GM21528 (cell line): ENCODE results near the gene SRGAP3.

Experiments used
- ATAC-seq: cut with Tn5 transposase; IDR thresholded peaks from one replicate; pipeline ENCODE4 v1.9.1; 2021; ENCODE audit warnings: mild to moderate bottlenecking, moderate library complexity; ENCODE audit not compliant: unreplicated experiment, low FRiP score

Gene SRGAP3

DNA sequence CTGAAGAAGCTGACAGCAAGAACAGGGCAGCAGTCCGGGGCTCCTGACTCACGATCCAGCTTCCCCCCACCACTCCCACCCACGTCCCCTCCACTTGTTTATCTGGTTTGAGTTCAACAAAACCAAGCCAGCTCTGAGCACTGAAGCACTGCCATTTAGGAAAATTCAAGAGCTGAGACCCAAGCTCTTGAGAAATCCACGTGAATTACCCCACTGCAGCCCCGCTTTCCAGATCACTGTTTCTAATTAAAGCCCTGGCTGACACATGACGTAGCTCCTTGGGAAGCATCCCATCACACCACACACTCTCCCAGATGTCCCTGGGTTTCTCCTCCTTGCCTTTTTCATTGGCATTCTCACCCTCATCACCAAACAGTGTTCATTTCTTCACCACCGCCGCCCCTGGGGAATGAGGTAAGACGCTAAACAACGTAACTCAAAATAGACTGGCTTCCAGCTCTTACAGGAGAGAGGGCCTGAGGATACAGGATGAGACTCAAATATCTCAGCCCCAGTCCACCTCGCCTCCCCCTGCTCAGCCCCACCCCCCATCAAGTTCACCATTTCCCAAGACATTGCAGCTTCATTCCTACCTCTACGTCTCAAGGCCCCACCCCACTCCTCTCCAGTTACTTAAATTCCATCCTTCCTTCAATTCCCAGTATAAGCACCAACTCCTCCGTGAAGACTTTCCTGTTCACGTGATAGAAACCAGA lies 95.4 kb downstream of the SRGAP3 start:
- ATAC-seq = no peak

DNA sequence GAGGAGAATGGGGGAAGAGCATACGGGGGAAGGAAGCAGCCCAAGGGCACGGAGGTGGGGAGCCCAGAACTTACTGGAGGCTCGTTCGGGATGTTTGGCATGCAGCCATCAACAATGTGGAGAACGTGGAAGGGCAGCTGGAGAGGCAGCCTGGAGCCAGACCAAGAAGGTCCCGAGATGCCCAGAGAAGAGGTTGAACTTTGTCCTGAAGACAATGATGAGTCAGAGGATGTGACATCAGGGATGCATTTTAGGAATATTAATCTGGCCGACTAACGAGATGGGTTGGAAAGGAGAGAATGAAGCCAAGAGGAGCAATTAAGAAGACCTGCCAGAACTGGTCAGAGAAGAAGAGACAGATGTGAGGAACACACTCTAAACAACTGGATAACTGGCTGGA lies 98.2 kb downstream of the SRGAP3 start:
- ATAC-seq = no peak

DNA sequence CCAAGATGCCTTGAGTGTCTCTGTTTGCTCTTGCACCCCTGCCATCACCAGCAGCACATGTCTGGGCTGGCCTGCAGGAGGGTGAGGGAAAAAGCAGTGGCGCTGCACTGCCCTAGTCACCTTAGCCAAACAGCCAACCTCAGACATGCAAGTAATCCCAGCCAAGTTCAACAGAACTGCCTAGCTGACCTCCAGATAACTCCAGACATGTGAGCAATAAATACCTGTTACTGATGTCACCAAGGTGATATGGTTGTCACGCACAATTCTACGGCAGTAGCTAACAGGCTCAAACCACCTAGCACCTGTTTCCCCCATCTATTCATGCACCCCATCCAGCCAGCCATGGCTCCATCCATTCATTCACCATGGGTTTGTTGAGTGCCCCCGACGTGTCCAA lies 99.9 kb downstream of the SRGAP3 start:
- no peak for ATAC-seq

DNA sequence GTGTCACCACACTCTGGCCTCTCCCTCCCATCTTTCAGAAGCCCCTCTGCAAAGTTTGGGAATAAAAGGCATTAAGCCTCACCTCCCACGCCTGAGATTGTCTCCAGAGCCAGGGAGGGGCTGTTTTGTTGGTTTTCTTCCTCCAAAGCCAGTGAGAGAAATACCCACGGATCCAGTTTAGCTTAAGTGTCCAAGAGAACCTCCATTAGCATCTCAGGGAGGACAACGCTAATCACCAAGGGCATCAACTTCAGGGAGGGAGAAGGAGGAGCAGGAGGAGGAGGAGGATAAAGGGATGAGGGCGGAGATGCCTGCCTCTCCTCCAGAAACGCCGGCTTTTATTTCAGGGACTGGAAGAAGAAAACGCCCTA lies 101.6 kb downstream of the SRGAP3 start:
- no peak for ATAC-seq

DNA sequence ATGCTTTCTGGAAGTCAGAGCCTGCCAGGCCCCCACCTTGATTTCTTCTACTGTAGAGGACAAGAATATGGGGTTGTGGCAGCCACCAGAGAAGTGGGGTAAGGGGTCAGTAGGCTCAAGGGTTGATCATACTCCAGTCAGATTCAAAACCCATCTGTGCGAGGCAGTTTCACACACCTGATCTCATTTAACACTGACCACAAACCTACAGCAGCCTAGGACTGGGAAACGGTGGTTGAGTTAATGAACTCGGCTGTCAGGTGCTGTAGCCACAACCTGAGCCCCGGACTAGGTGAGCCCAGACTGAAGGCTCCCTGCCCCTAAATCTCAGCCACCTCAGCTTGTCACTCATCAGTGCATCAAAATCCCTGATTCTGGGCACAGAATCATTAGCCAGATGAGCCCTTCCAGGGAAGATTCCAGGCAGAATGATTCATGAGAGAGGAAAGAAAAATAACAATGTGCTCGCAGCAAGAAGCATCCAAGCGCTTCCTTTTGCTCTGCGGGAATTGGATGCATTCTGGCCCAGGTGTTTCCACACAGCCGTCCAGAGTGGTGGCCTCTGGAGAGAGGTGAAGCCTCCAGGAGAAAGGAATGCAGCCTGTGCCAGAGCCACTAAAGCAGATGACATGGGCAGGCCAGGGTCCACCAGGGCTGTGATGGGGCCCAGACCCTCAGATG lies 102.1 kb downstream of the SRGAP3 start:
- peak; percentile 50 for ATAC-seq

DNA sequence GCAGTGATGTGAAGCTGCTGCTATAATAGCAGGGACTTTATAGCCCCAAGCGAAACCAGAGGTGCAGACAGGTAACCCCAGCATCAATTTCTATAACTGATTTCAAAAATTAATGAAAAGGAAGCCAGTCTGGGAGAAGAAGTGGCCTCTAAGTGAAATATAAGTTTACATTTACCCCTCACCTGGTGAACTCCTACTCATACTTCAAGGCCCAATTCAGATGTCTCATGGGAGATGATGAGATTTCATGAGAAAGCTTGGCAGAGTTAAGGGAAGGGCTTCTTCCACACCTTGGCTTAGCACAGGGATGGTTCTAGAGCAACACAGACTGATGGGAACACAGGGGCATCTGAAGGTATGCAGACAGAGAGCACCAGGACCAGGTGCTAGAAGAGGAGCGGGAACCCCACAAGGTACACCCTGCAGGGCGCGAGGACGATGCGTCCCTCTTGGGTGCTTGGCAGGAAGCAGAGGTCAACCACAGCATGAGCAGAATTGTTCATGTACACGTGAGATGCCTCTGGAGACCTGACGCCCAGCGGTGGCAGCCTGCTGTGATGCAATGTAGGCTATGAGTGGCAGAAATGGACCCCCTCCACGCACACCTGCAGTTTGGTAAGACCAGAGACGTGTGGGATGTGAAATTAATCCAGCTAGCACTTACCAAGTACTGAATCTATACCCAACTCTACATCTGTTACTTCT lies 102.9 kb downstream of the SRGAP3 start:
- no peak for ATAC-seq

DNA sequence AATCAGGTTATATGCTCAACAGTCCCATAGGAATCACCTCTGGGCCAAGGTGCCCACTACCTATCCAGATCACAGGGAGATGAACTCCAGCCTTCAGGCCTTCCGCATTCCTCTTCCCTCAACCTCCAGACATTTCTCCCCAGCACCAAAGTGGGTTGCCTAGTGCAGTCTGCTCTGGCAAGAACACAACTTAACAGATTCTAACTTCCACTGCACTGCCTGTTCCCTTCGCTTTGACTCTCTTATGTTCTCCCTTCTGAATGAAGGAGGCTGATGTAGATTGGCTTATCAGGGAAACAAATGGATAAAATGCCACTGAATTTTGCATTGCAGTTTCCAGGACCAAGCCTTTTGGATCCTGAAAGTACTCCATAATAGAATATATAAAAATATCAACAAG lies 106.3 kb downstream of the SRGAP3 start:
- ATAC-seq = no peak

DNA sequence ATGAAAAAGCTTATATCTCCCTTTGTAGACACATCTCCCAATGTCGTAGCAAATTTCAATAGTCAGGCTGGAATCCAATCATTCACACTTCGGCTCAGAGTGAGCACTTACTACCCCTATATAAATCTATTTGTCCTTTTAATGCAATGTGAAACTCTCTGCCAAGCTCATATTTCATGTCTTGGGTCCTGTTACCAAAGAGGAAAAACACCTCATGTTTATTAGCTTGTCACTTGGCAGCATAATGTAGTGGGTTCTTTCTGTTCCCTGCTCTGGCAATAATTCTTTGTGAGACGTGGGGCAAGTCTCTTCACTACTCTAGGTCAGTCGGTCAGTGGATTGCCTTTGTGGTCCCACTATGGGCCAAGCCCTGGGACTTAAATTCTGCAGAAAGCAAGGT lies 107.1 kb downstream of the SRGAP3 start:
- ATAC-seq = no peak

DNA sequence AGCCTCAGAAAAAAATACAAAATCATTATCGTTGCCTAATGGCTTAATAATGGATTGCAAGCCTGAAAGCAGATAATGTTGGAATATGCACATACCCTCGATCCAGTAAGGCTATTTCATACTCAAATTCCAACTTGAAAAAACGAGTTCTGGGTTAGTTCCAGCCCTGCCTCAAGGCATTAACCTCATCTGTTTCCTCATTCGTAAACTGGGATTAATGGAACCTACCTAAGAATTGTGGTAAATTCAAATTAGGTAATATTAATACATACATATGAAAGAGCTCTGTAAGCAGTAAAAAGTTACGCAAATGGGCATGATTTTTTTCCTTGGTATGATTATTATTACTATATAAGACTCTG lies 107.5 kb downstream of the SRGAP3 start:
- ATAC-seq = no peak

DNA sequence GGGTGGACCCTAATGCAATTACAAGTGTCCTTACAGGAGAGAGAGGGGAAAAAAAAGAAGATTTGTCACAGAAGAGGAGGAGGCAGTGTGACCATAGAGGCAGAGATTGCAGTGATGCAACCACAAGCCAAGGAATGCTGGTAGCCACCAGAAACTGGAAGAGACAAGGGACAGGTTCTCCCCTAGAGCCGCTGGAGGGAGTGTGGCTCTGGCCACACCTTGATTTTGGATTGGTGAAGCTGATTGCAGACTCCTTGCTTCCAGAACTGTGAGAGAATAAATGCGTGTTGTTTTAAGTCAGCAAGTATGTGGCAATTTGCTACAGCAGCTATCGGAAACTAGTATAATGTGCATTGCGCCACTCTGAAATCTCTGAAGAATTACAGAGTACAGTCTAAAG lies 110.1 kb downstream of the SRGAP3 start:
- ATAC-seq = no peak

DNA sequence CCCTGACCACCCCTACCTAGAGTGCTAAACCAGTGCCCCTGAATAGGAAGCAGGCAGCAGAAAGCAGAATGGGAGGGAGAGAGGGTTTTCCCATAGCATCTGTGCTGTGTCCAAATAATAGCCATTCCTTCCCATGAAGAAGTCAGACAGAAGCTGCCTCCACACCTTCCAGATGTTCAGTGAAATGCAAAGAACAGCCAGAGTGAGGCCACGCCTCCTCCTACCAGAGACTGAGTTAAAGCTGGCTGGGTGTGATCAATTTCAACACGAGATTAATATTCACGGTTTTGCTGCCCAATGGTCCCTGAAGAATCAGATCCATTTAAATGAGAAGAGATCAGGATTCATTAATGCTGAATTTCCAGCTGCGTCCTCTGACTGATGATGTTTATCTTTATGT lies 111.8 kb downstream of the SRGAP3 start:
- ATAC-seq = no peak

DNA sequence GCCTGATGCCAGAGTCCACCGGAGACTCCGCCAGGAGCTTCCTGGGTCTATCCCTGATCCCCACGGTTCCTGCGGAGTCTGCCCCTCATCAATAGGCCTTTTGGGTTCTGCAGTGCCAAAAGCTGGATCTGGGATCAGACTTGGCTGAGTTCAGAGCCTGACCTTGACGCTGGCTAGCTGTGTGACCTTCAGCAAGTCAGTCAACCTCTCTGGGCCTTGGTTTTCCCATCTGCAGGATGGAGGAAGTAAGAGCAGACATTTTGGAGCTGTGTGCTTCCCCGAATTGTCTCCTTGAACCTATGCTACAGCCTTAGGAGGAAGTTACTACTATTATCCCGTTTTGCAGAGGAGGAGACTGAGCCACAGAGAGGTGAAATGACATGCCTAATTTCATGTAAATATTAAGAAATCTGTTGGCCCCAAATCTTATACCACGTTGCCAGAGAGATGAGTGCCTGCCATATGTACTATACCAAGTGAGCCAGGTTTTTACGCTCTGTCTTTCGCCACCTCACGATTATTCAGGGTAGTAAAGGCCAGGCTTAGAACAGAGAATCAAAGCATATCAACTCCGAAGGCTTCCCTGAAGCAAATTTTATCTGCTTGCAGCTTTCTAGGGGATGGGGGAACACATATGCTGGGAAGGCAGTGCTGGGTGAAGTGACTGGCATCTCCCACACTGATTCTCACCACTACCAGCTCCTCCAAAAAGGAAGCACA lies 112.5 kb downstream of the SRGAP3 start:
- no peak for ATAC-seq

DNA sequence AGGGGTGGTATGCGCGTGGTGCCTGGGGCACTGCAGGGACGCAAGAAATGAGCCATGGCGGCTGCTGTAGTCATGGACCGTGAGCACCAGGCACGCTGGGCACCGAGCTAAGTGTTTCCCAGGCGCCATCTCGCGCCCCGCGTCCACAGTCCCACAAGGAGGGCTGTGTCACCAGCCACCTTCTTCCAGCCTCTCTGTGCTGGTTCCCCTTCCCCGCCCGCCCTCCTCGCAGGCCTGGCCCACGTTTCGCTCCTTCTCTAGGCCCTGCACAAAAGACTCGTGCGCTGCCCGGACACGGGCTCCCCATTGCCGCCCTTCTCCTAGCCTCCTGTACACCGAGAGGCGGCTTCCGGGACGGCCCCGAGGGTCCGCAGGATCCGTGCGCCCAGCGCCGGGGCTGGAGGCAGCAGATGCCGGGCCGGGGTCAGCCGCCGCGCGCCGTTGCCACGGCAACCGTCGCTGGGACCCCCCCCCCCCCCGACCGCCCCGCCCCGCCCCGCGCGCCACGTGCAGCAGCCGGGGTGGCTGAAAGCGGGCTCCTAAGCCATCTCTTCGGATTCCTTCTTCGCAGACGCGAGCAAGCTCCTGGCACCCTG lies 113.4 kb downstream of the SRGAP3 start:
- ATAC-seq = no peak

DNA sequence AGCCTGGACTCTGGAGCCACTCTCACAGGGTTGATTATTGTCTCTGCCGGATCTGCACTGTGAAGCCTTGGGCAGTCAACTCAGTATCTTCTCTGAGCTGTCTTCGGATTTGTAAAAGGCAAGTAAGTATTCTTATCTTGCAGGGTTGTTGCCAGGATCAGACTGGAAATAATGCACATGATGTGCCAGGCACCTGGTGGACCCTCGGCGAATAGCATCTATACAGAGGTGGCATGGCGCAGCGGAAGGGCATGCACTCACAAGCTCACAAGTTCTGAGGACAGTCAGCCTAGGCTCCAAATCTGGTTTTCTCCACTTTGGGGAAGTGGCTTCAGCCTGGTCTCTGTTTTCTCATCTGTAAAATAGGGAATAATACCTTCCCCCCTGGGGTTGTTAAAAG lies 113.9 kb downstream of the SRGAP3 start:
- no peak for ATAC-seq

DNA sequence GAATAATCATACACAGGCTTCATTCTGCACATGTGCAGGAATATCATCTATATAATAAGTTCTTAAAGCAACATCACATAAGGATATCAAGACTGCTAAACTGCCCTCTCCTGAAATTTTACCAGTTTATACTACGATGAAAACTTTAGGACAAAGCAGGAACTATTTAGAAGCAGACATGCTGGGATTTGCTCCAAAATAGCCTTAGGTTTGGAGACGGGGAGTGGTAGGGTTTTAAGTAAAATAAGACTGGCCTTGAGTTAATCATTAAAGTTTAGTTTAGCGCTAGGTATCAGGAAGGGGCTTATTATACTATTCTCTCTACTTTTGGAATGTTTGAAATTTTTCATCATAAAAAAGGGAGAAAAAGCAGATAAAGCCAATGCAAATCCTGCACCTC lies 115.8 kb downstream of the SRGAP3 start:
- ATAC-seq = no peak

DNA sequence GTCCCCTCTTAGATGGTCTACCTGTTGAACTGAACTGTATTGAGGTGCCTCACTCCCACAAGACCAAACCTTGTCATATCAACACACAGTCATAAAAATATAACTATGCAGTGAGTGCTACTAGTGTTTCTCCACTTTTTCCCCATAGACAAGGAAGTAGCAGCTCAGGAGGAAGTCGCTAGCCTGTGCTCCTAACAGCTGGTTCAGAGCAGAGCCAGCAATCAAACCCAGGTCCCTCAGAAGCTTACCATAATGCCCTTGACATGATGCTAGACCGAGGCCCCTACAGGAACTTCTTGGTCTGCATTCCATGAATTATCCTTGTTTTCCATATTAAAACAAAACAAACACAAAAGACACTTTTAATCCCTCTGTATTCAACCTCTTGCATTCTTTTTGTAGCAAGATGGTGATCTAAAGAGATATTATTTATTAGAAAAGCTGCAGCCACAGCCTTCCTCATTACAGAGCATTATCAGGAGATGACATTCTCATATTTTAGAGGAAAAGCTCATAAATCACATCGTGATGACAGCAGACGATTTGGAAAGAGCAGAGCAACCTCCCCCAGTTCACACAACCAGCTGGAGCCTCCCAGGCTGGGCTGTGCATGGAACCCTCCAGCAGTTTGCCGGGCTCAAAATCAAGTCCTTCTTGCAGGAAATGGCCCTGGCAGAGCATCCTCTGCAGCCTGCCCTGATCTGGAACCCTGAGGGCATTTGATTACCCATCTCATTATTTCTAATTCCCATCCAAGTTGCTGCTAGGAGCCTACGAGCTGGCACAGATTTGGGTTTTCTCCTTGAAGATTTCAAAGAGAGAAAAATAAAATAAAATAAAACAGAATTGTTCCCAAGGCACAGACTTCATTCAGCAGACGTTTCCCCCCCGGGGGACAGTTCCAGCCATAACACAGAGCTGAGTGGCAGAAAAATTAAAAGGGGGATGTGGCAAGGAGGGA lies 118.8 kb downstream of the SRGAP3 start:
- no peak for ATAC-seq

DNA sequence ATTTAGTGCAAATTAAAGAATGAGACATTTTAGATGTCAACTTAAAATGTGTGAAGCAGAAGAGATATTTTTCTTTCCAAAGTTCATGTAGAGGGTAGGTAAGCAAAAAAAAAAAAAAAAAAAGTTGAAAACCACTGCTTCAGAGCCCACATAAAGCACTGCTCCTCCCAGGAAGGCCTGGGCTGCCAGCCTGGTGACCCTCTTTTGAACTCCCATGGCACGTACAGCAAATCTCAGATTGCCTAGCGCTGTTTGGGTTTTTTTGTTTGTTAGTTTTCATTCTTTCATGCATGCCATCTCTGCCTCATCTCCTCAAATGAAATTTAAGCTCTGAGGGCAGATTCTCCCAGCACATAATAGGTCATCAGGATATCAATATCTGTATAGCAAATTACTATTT lies 120.1 kb downstream of the SRGAP3 start:
- no peak for ATAC-seq

DNA sequence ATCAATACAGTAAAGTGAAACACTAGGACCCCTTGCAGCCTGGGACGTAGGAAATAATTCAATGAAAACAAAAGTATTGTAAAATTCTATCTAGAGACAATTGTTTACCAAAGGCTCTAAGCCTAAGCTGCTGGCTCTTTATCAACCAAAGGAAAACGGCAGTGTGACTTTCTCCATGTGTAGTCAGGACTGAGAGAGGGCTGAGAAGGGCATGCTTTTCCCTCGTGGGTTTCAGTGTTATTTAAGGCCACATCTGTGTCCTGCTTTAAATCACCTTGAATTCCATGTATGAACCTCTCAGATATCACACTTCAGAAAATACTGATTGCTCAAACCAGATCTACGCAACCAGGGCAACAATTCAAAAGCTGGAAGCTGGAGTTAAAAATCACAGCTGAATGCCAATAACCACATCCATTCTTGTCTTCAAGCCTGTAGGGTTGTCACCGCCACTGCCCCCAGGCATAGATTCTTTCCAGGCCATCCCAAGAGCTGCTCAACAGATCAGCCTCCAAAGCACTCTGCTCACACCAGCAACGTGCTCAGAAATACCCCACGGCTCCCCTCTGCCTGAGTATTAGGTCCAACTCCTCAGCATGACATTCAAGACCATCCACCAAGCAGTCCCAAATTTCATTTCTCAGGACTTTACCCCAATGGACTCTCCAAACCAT lies 124.0 kb downstream of the SRGAP3 start:
- ATAC-seq = no peak

DNA sequence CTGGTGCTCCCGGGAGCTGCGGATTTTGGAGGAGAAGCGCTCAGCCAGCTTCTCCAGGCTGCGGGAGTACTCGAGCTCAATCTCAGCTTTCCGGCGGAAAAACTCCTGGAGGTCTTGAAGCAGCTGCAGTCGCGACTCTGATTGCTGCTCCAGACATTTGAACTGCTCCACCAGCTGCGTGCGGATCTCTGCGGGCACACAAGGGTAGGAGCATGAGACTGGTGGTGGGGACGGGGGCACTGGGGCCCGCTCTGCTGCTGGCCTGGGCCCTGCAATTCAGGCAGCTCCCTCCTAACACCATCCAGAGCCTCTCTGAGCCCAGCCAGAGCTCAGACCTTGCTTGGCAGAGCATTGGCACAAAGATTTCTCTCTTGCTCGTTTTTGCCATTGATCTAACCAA lies 124.7 kb downstream of the SRGAP3 start:
- no peak for ATAC-seq
